GM19397 (cell line): ENCODE data around the gene USP31.

ENCODE experiments used
- ATAC-seq: cut with Tn5 transposase; IDR thresholded peaks from one replicate; pipeline ENCODE4 v1.9.1; 2021; ENCODE audit warnings: mild to moderate bottlenecking, moderate library complexity; ENCODE audit not compliant: unreplicated experiment

USP31 gene

GRCh38 chr16:23069844-23070243, 79.4 kb downstream of the USP31 start:
- no peak for ATAC-seq

DNA sequence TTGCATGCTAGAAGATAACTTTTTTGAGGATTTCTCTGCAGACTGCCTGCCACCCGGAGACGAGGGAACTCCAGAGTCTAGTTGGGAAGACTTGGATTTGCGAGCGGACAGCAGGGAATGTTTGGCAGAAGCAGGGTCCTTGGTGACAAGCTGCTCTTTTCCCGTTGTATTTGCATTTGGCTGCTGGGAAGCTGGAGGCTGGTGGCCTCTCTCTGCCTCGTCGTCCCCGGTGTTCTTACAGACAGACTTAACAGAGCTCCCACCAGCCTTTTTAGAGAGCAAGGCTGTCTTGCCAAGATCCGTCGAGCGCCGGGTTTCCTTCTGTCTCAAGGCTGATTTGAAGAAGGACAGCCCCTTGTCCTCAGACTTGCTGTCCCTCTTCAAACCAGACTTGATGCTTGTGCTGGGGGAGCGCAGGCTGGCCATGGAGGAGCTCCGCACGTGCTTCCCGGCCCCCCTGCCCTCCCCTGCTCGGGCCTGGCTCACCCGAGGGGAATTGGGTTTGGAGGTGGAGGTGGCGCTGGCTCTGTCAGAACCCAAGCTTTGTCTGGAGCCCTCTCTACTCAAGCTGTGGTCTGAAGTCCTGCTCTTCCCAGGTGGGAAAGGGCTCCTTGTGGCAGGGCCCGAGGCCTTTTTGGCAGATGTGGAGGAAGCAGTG, 81.0 kb downstream of the USP31 start:
- no peak for ATAC-seq

- ATAC-seq: no peak
Measured at GRCh38 chr16:23066676-23067075, 82.6 kb downstream of the USP31 start.

DNA sequence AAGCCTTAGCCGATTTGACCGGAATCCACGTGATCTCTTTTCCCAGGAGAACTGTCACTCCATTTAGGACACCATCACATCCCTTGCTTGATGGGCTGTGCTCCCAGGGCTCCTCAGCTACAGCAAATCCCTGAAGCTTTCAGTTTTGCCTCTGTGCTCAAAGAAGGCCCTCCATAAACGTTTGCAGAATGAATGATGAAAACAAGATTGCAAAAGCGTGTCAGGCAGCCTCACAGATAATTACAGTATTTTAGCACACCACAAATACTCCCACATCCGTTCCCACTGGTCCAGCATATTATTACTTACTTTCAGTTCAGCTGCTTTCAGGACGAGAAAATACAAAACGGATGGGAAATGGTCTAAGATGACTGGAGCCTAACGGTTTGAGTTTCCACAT, 84.6 kb downstream of the USP31 start:
- no peak for ATAC-seq

DNA sequence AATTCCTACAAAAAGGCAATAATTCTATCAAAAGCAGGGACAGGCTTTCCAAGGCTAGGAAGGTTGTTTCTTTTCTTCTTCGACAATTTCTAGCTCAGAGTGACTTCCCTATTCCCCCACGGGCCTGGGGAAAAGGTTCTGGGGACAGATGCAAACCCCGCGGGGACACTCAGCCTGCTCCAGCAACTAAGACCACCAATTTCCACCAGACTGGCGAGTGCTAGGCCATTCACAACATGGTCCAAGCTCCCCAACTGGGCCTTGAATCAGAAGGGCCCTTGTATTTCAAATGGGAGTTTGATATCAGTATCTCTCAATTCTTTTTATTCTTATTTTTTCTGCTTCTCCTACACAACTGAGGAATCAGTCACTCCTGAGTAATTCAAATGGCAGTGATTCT, 86.7 kb downstream of the USP31 start:
- no peak for ATAC-seq

DNA sequence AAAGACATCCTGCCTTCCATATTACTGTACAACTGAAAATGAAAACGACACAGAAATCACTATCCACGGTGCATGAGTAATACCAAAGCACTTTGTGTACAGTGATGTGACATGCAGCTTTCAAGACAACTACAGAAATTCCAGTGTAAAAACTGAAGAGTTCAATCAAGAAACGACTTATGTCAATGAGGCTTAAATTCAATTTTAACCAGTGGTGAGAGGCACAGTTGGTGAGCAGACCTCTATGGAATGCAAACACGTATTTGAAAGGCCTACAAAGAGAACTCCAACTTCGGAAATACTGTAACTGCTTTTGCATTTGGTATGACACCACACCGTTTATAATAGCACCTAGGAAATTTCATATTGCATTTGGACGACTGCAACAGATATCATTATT, 87.6 kb downstream of the USP31 start:
- ATAC-seq: no peak

GRCh38 chr16:23060458-23061320, 88.6 kb downstream of the USP31 start:
- no peak for ATAC-seq

- no peak for ATAC-seq
Measured at GRCh38 chr16:23059433-23059832, 89.8 kb downstream of the USP31 start.

GRCh38 chr16:23058576-23058975, 90.7 kb downstream of the USP31 start:
- no peak for ATAC-seq

DNA sequence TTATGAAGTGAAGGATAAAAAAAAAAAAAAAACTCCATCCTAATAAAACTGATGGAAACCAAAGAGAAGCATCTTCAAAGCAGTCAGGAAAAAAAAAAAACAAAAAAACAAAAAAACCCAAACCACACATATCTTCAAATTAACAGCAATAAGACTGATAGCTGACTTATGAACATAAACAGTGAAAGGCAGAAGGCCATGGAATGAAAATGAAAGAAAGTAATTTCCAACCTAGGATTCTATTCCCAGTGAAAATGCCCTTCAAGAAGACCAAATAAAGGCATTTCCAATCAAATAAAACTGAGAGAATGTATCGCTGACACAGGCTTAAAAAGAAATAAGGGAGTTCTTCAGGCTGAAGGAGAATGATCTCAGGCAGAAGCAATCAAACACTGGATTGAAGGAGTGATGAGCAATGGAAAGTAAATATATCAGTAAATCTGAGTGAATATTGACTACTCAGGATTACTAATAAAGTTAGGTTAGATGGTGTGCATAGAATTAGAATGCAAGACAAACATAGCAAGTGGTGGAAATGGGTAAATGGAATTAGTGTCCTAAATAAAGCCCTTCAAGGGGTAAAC, 92.1 kb downstream of the USP31 start:
- ATAC-seq: no peak

- ATAC-seq: no peak
Measured at GRCh38 chr16:23055481-23055880, 93.8 kb downstream of the USP31 start.

- no peak for ATAC-seq
Measured at GRCh38 chr16:23052908-23053580, 96.2 kb downstream of the USP31 start.

DNA sequence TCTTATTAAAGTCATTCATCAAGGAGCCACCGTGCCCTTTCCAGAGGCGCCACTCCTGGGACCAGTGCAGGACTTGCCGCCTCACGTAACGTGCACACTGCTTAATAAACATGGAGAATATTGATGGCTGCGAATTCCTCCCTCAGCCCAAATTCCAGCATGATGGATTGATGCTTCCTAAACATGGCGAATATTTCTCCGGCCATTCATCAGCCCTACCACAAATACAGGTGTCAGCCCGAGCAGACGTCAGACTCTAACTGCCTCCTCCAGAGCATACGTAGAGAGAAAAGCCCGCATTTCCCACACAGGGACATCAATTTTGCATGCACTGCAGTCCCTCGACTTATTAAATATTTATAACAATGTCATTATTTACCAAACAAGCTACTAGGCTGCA, 97.0 kb downstream of the USP31 start:
- no peak for ATAC-seq

- ATAC-seq: no peak
Measured at GRCh38 chr16:23051587-23051986, 97.7 kb downstream of the USP31 start.

- ATAC-seq: no peak
Measured at GRCh38 chr16:23048164-23048563, 101.1 kb downstream of the USP31 start.

DNA sequence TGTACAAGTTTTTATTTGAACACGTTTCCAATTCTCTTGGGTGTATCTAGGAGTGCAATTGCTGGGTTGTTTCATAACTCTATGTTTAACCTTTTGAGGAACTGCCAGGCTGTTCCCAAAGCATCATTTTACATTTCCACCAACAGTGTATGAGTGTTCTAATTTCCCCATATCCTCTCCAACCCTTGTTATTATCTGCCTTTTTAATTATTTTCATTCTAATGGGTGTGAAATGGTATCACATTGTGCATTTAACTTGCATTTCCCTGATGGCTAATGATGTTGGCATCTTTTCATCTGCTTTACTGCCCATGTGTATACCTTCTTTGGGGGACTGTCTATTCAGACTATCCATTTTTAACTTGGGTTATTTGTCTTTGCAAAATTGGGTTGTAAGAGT, 104.2 kb downstream of the USP31 start:
- no peak for ATAC-seq

DNA sequence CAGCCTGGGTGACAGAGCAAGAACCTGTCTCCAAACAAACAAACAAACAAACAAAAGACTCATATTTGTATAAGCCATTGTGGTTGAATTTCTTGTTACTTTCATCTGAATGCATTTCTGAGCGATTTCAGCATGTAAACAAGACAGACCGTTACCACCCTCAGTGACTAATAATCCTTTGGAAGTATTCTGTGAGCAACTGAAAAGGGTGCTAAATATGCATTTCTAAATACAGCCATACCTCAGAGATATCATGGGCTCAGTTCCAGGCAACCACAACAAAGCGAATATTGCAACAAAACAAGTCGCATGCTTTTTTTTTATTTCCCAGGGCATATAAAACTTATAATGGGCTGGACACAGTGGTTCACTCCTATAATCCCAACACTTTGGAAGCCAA, 109.0 kb downstream of the USP31 start:
- ATAC-seq: no peak

DNA sequence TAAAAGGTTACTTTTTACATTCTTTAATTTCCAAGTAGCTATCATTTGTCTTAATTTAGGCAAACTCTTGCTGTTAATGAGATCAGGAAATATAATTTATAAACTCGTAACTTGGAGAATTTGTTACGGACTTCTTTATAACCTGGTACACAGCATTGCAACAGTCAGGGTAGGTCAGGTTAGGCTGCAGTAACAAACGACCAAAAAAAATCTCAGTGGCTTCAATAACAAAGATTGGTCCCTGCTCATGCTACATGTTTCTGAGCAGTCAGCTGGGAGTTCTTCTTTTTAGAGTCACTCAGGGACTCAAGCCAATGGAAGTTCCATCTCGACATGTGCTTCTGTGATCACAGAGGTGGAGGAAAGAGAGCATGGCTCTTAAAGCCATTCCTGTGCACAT, 110.1 kb downstream of the USP31 start:
- ATAC-seq: no peak

DNA sequence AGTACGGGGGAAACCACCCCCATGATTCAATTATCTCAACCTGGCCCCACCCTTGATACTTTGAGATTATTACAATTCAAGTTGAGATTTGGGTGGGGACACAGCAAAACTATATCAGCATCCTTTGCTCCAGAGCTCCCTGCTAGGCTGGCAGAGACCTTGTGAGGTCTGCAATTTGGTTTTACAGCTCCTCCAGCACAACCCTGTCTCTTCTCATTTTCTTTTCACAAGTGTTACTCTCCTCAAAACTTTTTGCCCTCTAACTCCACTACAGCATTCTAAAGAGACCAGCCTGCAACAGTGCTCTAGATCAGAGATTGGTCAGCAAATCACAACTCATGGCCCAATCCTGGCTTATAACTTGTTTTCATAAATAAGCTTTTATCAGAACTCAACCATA, 114.0 kb downstream of the USP31 start:
- no peak for ATAC-seq

DNA sequence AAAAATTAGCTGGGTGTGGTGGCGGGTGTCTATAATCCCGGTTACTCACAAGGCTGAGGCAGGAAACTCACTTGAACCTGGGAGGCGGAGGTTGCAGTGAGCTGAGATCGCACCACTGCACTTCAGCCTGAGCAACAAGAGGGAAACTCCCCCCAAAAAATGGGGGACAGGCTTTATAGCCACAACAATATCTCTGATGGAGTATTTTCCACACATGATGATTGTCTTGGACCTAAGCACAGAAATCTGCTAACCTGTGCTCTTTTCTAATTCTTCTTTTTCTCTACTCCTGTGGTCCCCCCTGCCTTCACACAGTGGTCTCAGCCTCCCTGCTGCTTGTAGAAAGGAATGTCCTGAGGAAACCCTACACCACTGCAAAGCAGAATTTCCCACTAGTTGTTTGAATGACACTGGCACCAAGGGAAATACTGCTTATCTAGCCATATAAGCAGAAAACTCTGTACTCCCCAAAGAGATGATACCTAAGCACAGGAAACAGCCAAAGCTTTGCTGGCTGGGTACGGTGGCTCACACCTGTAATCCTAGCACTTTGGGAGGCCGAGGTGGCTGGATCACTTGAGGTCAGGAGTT, 117.6 kb downstream of the USP31 start:
- ATAC-seq: no peak

- ATAC-seq: no peak
Measured at GRCh38 chr16:23029733-23030420, 119.4 kb downstream of the USP31 start.
